ENCODE measurements around the gene ATP8A1.

The ATP8A1 gene

GRCh38 chr4:42624551-42624950, 32.4 kb downstream of the ATP8A1 start:
- DNase-seq = no peak

GRCh38 chr4:42618023-42618422, 38.9 kb downstream of the ATP8A1 start:
- no peak for DNase-seq

- DNase-seq = no peak
Observed at GRCh38 chr4:42617030-42617429, 39.9 kb downstream of the ATP8A1 start.

- no peak for DNase-seq
Observed at GRCh38 chr4:42616572-42616971, 40.3 kb downstream of the ATP8A1 start.

- DNase-seq = no peak
Observed at GRCh38 chr4:42615131-42615763, 41.7 kb downstream of the ATP8A1 start.

GRCh38 chr4:42612898-42613297, 44.0 kb downstream of the ATP8A1 start:
- no peak for DNase-seq

- DNase-seq = no peak
Observed at GRCh38 chr4:42610941-42611340, 46.0 kb downstream of the ATP8A1 start.

GRCh38 chr4:42609051-42609450, 47.9 kb downstream of the ATP8A1 start:
- no peak for DNase-seq

GRCh38 chr4:42608551-42608950, 48.4 kb downstream of the ATP8A1 start:
- DNase-seq = no peak

- no peak for DNase-seq
Observed at GRCh38 chr4:42607011-42607726, 49.7 kb downstream of the ATP8A1 start.

- no peak for DNase-seq
Observed at GRCh38 chr4:42605264-42605663, 51.6 kb downstream of the ATP8A1 start.

GRCh38 chr4:42603862-42604261, 53.0 kb downstream of the ATP8A1 start:
- no peak for DNase-seq

GRCh38 chr4:42600578-42600977, 56.3 kb downstream of the ATP8A1 start:
- no peak for DNase-seq

- DNase-seq = no peak
Observed at GRCh38 chr4:42596918-42597317, 60.0 kb downstream of the ATP8A1 start.

GRCh38 chr4:42594888-42595287, 62.0 kb downstream of the ATP8A1 start:
- DNase-seq = no peak

GRCh38 chr4:42588909-42589308, 68.0 kb downstream of the ATP8A1 start:
- DNase-seq = no peak

- no peak for DNase-seq
Observed at GRCh38 chr4:42586775-42587174, 70.1 kb downstream of the ATP8A1 start.

GRCh38 chr4:42579903-42580302, 77.0 kb downstream of the ATP8A1 start:
- no peak for DNase-seq

GRCh38 chr4:42578187-42578586, 78.7 kb downstream of the ATP8A1 start:
- no peak for DNase-seq

- peak; percentile 2 for DNase-seq
Observed at GRCh38 chr4:42574870-42575430, 82.0 kb downstream of the ATP8A1 start.

- DNase-seq = no peak
Observed at GRCh38 chr4:42573249-42573648, 83.7 kb downstream of the ATP8A1 start.

GRCh38 chr4:42570221-42570620, 86.7 kb downstream of the ATP8A1 start:
- DNase-seq = no peak

GRCh38 chr4:42568610-42569207, 88.2 kb downstream of the ATP8A1 start:
- DNase-seq = peak; percentile 76

GRCh38 chr4:42566835-42567234, 90.1 kb downstream of the ATP8A1 start:
- no peak for DNase-seq
